ENCODE data around the gene INAFM2.

INAFM2 gene

GRCh38 chr15:40346579-40347558 lies 23.4 kb downstream of the INAFM2 start:
- H3K27me3 Mint-ChIP-seq = no peaks in the 10 kb centered on the region
- H3K27ac Mint-ChIP-seq = no peak overlapping the region
- H3K4me1 Mint-ChIP-seq (ENCODE audit: low read depth) = no peaks in the 10 kb centered on the region
- no peaks in the 10 kb centered on the region for H3K9me3 Mint-ChIP-seq
- H3K4me3 Mint-ChIP-seq = no peak overlapping the region
- no peaks in the 10 kb centered on the region for H3K36me3 Mint-ChIP-seq (ENCODE audit: low read depth)

GRCh38 chr15:40347559-40348473 lies 24.3 kb downstream of the INAFM2 start:
- H3K36me3 Mint-ChIP-seq (ENCODE audit: low read depth) = no peaks in the 10 kb centered on the region
- no peak overlapping the region for H3K4me3 Mint-ChIP-seq
- H3K27me3 Mint-ChIP-seq = no peaks in the 10 kb centered on the region
- H3K4me1 Mint-ChIP-seq (ENCODE audit: low read depth) = no peaks in the 10 kb centered on the region
- H3K9me3 Mint-ChIP-seq = no peaks in the 10 kb centered on the region
- no peak overlapping the region for H3K27ac Mint-ChIP-seq

GRCh38 chr15:40348474-40348870 lies 25.0 kb downstream of the INAFM2 start:
- H3K36me3 Mint-ChIP-seq (ENCODE audit: low read depth) = no peaks in the 10 kb centered on the region
- no peaks in the 10 kb centered on the region for H3K4me1 Mint-ChIP-seq (ENCODE audit: low read depth)
- H3K4me3 Mint-ChIP-seq = no peak overlapping the region
- no peaks in the 10 kb centered on the region for H3K27me3 Mint-ChIP-seq
- no peak overlapping the region for H3K27ac Mint-ChIP-seq
- no peaks in the 10 kb centered on the region for H3K9me3 Mint-ChIP-seq

- no peaks in the 10 kb centered on the region for H3K36me3 Mint-ChIP-seq (ENCODE audit: low read depth)
- H3K27me3 Mint-ChIP-seq = no peaks in the 10 kb centered on the region
- no peaks in the 10 kb centered on the region for H3K4me1 Mint-ChIP-seq (ENCODE audit: low read depth)
- H3K9me3 Mint-ChIP-seq = no peaks in the 10 kb centered on the region
- no peak overlapping the region for H3K4me3 Mint-ChIP-seq
- no peak overlapping the region for H3K27ac Mint-ChIP-seq
Observed at GRCh38 chr15:40349163-40349562, 25.7 kb downstream of the INAFM2 start.

GRCh38 chr15:40352281-40352901 lies 28.9 kb downstream of the INAFM2 start:
- Mint-ChIP-seq H3K27me3 (peaks cover 3% of the 10 kb centered on the region), H3K36me3 (ENCODE audit: low read depth) (no peaks in the 10 kb centered on the region), H3K27ac (no peak overlapping the region), H3K4me3 (no peak overlapping the region), H3K9me3 (no peaks in the 10 kb centered on the region), H3K4me1 (ENCODE audit: low read depth) (no peaks in the 10 kb centered on the region)

- Mint-ChIP-seq H3K4me1 (ENCODE audit: low read depth) (peaks cover 5% of the 10 kb centered on the region), H3K27me3 (peaks cover 3% of the 10 kb centered on the region), H3K9me3 (no peaks in the 10 kb centered on the region), H3K27ac (no peak overlapping the region), H3K36me3 (ENCODE audit: low read depth) (no peaks in the 10 kb centered on the region), H3K4me3 (no peak overlapping the region)
Observed at GRCh38 chr15:40353697-40354096, 30.2 kb downstream of the INAFM2 start.

- peaks cover 10% of the 10 kb centered on the region for H3K4me1 Mint-ChIP-seq (ENCODE audit: low read depth)
- H3K4me3 Mint-ChIP-seq = no peak overlapping the region
- H3K36me3 Mint-ChIP-seq (ENCODE audit: low read depth) = no peaks in the 10 kb centered on the region
- H3K9me3 Mint-ChIP-seq = no peaks in the 10 kb centered on the region
- no peak overlapping the region for H3K27ac Mint-ChIP-seq
- H3K27me3 Mint-ChIP-seq = peaks cover 3% of the 10 kb centered on the region
Observed at GRCh38 chr15:40354408-40355171, 31.1 kb downstream of the INAFM2 start.

GRCh38 chr15:40355976-40356585 lies 32.6 kb downstream of the INAFM2 start:
- no peak overlapping the region for H3K4me3 Mint-ChIP-seq
- no peaks in the 10 kb centered on the region for H3K36me3 Mint-ChIP-seq (ENCODE audit: low read depth)
- H3K27me3 Mint-ChIP-seq = peaks cover 3% of the 10 kb centered on the region
- no peak overlapping the region for H3K27ac Mint-ChIP-seq
- peaks cover 10% of the 10 kb centered on the region for H3K4me1 Mint-ChIP-seq (ENCODE audit: low read depth)
- no peaks in the 10 kb centered on the region for H3K9me3 Mint-ChIP-seq

GRCh38 chr15:40357246-40357645 lies 33.8 kb downstream of the INAFM2 start:
- H3K4me1 Mint-ChIP-seq (ENCODE audit: low read depth) = peaks cover 10% of the 10 kb centered on the region
- no peaks in the 10 kb centered on the region for H3K9me3 Mint-ChIP-seq
- H3K36me3 Mint-ChIP-seq (ENCODE audit: low read depth) = no peaks in the 10 kb centered on the region
- H3K27ac Mint-ChIP-seq = no peak overlapping the region
- peaks cover 3% of the 10 kb centered on the region for H3K27me3 Mint-ChIP-seq
- H3K4me3 Mint-ChIP-seq = peak overlapping the region; percentile 78

GRCh38 chr15:40357723-40358470 lies 34.4 kb downstream of the INAFM2 start, which contains the start of gene DISP2:
Gene DISP2 (plus strand): TSS chr15:40358219. CDS start chr15:40358322, 103 bp downstream.
- H3K27me3 Mint-ChIP-seq = peaks cover 3% of the 10 kb centered on the region
- peak within 1 kb of the TSS; percentile 78 for H3K4me3 Mint-ChIP-seq
- H3K27ac Mint-ChIP-seq = no peak within 1 kb of the TSS
- peaks cover 4% of the 10 kb centered on the region for H3K36me3 Mint-ChIP-seq (ENCODE audit: low read depth)
- H3K4me1 Mint-ChIP-seq (ENCODE audit: low read depth) = peaks cover 10% of the 10 kb centered on the region
- H3K9me3 Mint-ChIP-seq = no peaks in the 10 kb centered on the region

- H3K36me3 Mint-ChIP-seq (ENCODE audit: low read depth) = peaks cover 4% of the 10 kb centered on the region
- peaks cover 10% of the 10 kb centered on the region for H3K4me1 Mint-ChIP-seq (ENCODE audit: low read depth)
- H3K27ac Mint-ChIP-seq = no peak overlapping the region
- peak overlapping the region; percentile 72 for H3K4me3 Mint-ChIP-seq
- H3K9me3 Mint-ChIP-seq = no peaks in the 10 kb centered on the region
- peaks cover 3% of the 10 kb centered on the region for H3K27me3 Mint-ChIP-seq
Observed at GRCh38 chr15:40358471-40359353, 35.2 kb downstream of the INAFM2 start.

GRCh38 chr15:40360015-40360414 lies 36.5 kb downstream of the INAFM2 start:
- H3K4me3 Mint-ChIP-seq = no peak overlapping the region
- H3K27me3 Mint-ChIP-seq = peaks cover 3% of the 10 kb centered on the region
- no peak overlapping the region for H3K27ac Mint-ChIP-seq
- peaks cover 10% of the 10 kb centered on the region for H3K4me1 Mint-ChIP-seq (ENCODE audit: low read depth)
- H3K9me3 Mint-ChIP-seq = no peaks in the 10 kb centered on the region
- peaks cover 4% of the 10 kb centered on the region for H3K36me3 Mint-ChIP-seq (ENCODE audit: low read depth)

Data from stimulated activated naive CD8-positive, alpha-beta T cell treated with anti-CD3 and anti-CD28 coated beads, Interleukin-15, Interleukin-2, amounts not matched to agents 100 ng/mL and 50 ng/mL, for 24 hours (primary cell).